Panc1 (cell line): ENCODE measurements around the gene LRRC3C. TPM values are rescaled to one million over a fixed set of nuclear protein-coding genes. Genes with fewer than 3 reads are reported as not detected.

Experiments
- ATAC-seq: fragments of 200-7000 bp; cut with Tn5 transposase; 2 replicates; pipeline ENCODE4 v1.9.1; 2020; ENCODE audit warnings: mild to moderate bottlenecking, moderate library complexity
- BruUV-seq: library from RNA; stranded (reverse); fragments of 400-500 nt; replicated peaks from 2 replicates; lab custom pipeline; 2021; lab: Mats Ljungman, UMichigan
- CTCF ChIA-PET: fragments of 300-600 bp; sonication (Branson Sonifier 250); formaldehyde crosslinking; loops from one replicate; lab custom pipeline; 2022; ENCODE audit warnings: antibody characterized with exemption; lab: Charles Lee
- POLR2A ChIA-PET: fragments of 300-600 bp; sonication (Branson Sonifier 250); formaldehyde crosslinking; loops from one replicate; lab custom pipeline; 2022; ENCODE audit warnings: antibody characterized with exemption; lab: Charles Lee
- DNase-seq: peaks from one replicate; pipeline ENCODE4 v3.0.0-alpha.2; 2010; ENCODE audit warnings: low read depth, low spot score
- H3K27ac ChIP-seq: 2 replicates; pipeline ENCODE4 v1.5.1; 2011; ENCODE audit warnings: mild to moderate bottlenecking, low read length, inconsistent platforms
- H3K27me3 ChIP-seq: fragments of 200-500 bp; sonication (Bioruptor generic); 2 replicates; pipeline ENCODE4 v1.6.0; 2014; ENCODE audit warnings: low read length, inconsistent platforms; ENCODE audit not compliant: control insufficient read depth, insufficient read depth
- H3K36me3 ChIP-seq: fragments of 200-500 bp; sonication (Bioruptor generic); 2 replicates; pipeline ENCODE4 v1.5.1; 2014; ENCODE audit warnings: inconsistent platforms, mild to moderate bottlenecking, low read length, moderate library complexity; ENCODE audit not compliant: control insufficient read depth, insufficient read depth
- H3K4me1 ChIP-seq: 2 replicates; pipeline ENCODE4 v1.5.1; 2011; ENCODE audit warnings: inconsistent platforms, mild to moderate bottlenecking, low read length, moderate library complexity; ENCODE audit not compliant: control insufficient read depth, insufficient read depth
- H3K4me3 ChIP-seq, 2 experiments: 2 replicates each; pipeline ENCODE4 v1.5.1; 2011 to 2012; ENCODE audit warnings: low read depth in 2 of 2, low read length in 2 of 2, mild to moderate bottlenecking in 2 of 2, inconsistent platforms in 1 of 2, moderate library complexity in 1 of 2
- H3K9me3 ChIP-seq: fragments of 200-500 bp; sonication (Bioruptor generic); 2 replicates; pipeline ENCODE4 v1.5.1; 2014; ENCODE audit warnings: low read depth, mild to moderate bottlenecking, inconsistent platforms, low read length, moderate library complexity; ENCODE audit not compliant: control insufficient read depth, insufficient read depth
- POLR2AphosphoS5 ChIP-seq: IDR thresholded peaks from 2 replicates; pipeline ENCODE4 v1.6.1; 2012; ENCODE audit warnings: mild to moderate bottlenecking, low read depth, low read length, moderate library complexity
- REST ChIP-seq, 2 experiments: IDR thresholded peaks; 2 replicates each; pipeline ENCODE4 v1.6.1; 2011 to 2012; ENCODE audit warnings: low read depth in 2 of 2, control low read depth in 1 of 2, low read length in 1 of 2, mild to moderate bottlenecking in 1 of 2, moderate library complexity in 1 of 2; ENCODE audit not compliant: insufficient read depth in 1 of 2
- SIN3A ChIP-seq: IDR thresholded peaks from 2 replicates; pipeline ENCODE4 v1.6.1; 2012; ENCODE audit warnings: low read depth, mild to moderate bottlenecking, low read length, moderate library complexity, borderline replicate concordance; ENCODE audit not compliant: insufficient read depth
- TCF7L2 ChIP-seq: IDR thresholded peaks from 2 replicates; pipeline ENCODE4 v1.6.1; 2011; ENCODE audit warnings: mild to moderate bottlenecking, low read depth, low read length, inconsistent platforms
- in situ Hi-C: cut with HindIII; loops from 2 replicates; pipeline ENCODE4 v1.10.0; 2016; ENCODE audit warnings: low sequenced_read_pairs, low pct_unique_long_range_greater_than_20kb
- intact Hi-C: fragments of 100-400 bp; cut with micrococcal nuclease; formaldehyde crosslinking; loops from one replicate; pipeline ENCODE4 v1.10.0; 2022; ENCODE audit not compliant: unreplicated experiment
- total RNA-seq: library from RNA; stranded (reverse); gene quantifications from one replicate; pipeline ENCODE4 v1.2.1, GENCODE V29; 2021; ENCODE audit not compliant: unreplicated experiment
- TF ChIP-seq, protein P1 (sequence below): fragments of 450-650 bp; IDR thresholded peaks from 2 replicates; pipeline ENCODE4 v1.5.1; 2017; ENCODE audit warnings: mild to moderate bottlenecking

The LRRC3C gene
- total RNA-seq, 1 experiment from 2014 or later: not detected

GRCh38 chr17:39953471-39953888, 25.9 kb downstream of the LRRC3C start:
- no peak for TF ChIP-seq TCF7L2
- TF ChIP-seq POLR2AphosphoS5: no peak
- TF ChIP-seq, protein P1, sequence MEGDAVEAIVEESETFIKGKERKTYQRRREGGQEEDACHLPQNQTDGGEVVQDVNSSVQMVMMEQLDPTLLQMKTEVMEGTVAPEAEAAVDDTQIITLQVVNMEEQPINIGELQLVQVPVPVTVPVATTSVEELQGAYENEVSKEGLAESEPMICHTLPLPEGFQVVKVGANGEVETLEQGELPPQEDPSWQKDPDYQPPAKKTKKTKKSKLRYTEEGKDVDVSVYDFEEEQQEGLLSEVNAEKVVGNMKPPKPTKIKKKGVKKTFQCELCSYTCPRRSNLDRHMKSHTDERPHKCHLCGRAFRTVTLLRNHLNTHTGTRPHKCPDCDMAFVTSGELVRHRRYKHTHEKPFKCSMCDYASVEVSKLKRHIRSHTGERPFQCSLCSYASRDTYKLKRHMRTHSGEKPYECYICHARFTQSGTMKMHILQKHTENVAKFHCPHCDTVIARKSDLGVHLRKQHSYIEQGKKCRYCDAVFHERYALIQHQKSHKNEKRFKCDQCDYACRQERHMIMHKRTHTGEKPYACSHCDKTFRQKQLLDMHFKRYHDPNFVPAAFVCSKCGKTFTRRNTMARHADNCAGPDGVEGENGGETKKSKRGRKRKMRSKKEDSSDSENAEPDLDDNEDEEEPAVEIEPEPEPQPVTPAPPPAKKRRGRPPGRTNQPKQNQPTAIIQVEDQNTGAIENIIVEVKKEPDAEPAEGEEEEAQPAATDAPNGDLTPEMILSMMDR: no peak
- no peak for TF ChIP-seq SIN3A
- TF ChIP-seq REST (IDR thresholded peaks at IDR 0.05; ENCODE audit: insufficient read depth in 1 of 2, low read depth in 2 of 2, low read length in 1 of 2): no peak
- no peak for ATAC-seq
- Histone ChIP-seq H3K4me1 (no peaks in the 10 kb centered on the region; the same call in 1 of the 2 replicates), H3K36me3 (no peaks in the 10 kb centered on the region), H3K27me3 (no peaks in the 10 kb centered on the region), H3K9me3 (no peaks in the 10 kb centered on the region), H3K4me3 (peak overlapping the region; percentile 41 to 63), H3K27ac (peak overlapping the region; percentile 65)
- in situ Hi-C loops (no loop called here), intact Hi-C loops (no loop called here)
- BruUV-seq: no TSS peak
- POLR2A ChIA-PET: interaction anchor here (0.7 kb wide), 1 partner anchor 21 kb away, joined by 4 read pairs; no protein-coding TSS in a partner anchor
- no peak for DNase-seq
- CTCF ChIA-PET: interaction anchor here (0.5 kb wide), 1 partner anchor 31 kb away, joined by 3 read pairs; no protein-coding TSS in a partner anchor

GRCh38 chr17:39954876-39955275, 27.3 kb downstream of the LRRC3C start:
- ATAC-seq: no peak
- H3K27ac ChIP-seq: no peak overlapping the region
- ChIA-PET POLR2A (no interaction called here), CTCF (interaction anchor here (0.7 kb wide), 1 partner anchor 26 kb away, joined by 3 read pairs; the partner anchor contains the start of gene PSMD3)
- no peak overlapping the region for H3K4me3 ChIP-seq
- H3K9me3 ChIP-seq: no peaks in the 10 kb centered on the region
- intact Hi-C loops (no loop called here), in situ Hi-C loops (no loop called here)
- no peaks in the 10 kb centered on the region for H3K27me3 ChIP-seq
- H3K36me3 ChIP-seq: no peaks in the 10 kb centered on the region
- H3K4me1 ChIP-seq: no peaks in the 10 kb centered on the region; the same call in 1 of the 2 replicates
- TF ChIP-seq SIN3A: no peak
- no peak for TF ChIP-seq REST (IDR thresholded peaks at IDR 0.05; ENCODE audit: insufficient read depth in 1 of 2, low read depth in 2 of 2, low read length in 1 of 2)
- TF ChIP-seq TCF7L2: no peak
- TF ChIP-seq POLR2AphosphoS5: no peak
- TF ChIP-seq, protein P1: no peak
- no peak for DNase-seq
- no TSS peak for BruUV-seq
